MM.1S (cell line): ENCODE measurements around the gene PLA2G7.

Experiments used
- CTCF ChIP-seq: fragments of 300-600 bp; sonication (generic); IDR thresholded peaks from 2 replicates; pipeline ENCODE4 v1.5.1; 2016; ENCODE audit warnings: antibody characterized with exemption, low read length, mixed read lengths
- EZH2 ChIP-seq: fragments of 300-600 bp; sonication (generic); optimal IDR thresholded peaks from 2 replicates; pipeline ENCODE3; 2017; ENCODE audit warnings: low read depth, mild to moderate bottlenecking, antibody characterized with exemption, low read length, mixed read lengths

- no peak for TF ChIP-seq CTCF
- TF ChIP-seq EZH2: no peak
These were observed 36.8 kb upstream of the PLA2G7 start for GRCh38 chr6:46772016-46772415.
